Stimulated activated naive CD4-positive, alpha-beta T cell treated with Interleukin-2 at 50 U/mL for 16 hours (primary cell): ENCODE data around the gene TSPAN14.
A peak's percentile ranks its signal among the peaks of the same experiment; 100 is the strongest.
"Not testable (repeated sequence)": the region's sequence is repeated elsewhere in the genome, so short reads cannot be mapped to it uniquely, and the experiment has no call there.

ENCODE experiments used
- DNase-seq: peaks from one replicate; lab custom pipeline; 2025; lab: John Stamatoyannopoulos, UW

Gene TSPAN14

DNA sequence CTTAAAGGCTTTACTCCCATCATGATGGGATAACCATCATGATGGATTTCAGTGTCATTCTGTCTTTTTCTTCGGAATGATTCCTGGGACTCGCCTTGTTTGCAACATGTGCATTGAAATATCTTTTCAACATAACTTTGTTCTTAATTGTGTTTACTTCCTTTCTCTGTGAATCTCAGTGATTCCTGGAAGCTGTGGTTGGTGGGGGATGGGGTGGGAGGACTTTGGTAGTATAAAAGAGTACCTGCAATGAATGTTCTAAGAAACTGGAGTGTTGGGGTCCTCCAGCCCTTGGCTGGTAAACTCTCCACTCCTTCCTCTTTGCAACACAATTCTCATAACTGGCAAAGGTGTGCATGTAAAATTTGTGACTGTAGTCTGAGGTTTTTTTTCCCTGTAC, 72.1 kb downstream of the TSPAN14 start:
- DNase-seq: no peak

DNA sequence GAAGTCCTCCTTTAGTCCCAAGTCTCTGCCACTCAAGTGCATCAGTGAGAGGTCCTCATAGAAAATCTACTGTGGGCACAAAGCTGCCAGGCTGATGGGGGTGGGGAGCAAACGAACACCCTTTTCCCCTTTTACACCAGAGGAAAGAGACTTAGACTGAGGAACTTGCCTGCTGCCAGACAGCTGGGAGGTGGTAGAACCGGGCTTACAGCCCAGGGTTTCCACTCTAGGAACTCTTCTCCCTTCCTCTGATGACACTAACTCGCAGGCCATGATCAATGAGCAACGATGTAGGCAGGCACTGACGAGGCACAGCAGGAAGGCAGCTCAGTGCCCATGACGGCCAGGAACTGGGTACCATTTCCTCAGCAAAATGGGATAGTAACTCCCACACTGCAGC, 72.6 kb downstream of the TSPAN14 start:
- DNase-seq: no peak

DNA sequence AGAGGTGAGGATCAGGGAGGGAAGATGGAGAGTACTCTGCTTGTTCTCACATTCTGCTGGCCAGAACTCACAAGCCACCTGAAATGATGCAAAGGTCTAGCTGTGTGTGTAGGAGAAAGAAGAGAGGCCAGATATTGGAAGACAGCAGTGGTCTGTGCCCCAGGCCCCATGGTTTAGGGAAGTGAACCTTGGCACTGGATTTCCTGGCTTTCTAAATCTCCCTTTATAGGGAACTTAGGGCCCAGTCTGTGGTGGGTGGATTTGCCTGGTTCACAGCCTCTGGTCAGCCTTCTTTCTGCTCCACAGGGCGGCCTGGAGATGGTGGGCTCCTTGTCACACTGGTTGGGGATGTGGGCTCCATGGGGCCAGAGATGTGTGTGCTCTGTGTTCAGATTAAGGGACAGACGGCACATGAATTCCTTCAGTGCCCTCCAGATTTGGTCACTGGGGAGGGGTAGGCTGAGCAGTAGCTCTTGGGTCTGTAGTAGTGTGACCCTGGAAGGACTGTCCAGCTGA, 74.1 kb downstream of the TSPAN14 start:
- DNase-seq: no peak

DNA sequence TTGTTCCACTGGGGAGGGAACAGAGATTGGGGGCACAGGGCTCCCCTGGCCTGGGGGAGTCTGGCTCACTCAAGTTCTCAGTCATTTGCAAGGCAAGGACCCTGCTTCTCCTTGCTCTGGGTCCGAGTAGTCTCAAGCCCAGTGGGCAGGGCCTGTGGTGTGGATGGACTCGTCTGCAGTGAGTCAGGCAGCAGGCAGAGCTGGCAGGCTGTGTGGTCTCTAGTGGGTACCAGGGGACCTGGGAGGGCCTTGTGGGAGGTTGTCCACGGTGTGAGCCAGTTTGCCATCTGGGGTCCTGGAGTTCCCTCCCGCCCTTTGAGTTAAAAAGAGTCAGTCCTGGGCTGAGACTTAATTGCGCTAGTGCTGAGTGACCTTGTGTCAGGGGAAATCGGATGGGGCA, 74.8 kb downstream of the TSPAN14 start:
- no peak for DNase-seq

DNA sequence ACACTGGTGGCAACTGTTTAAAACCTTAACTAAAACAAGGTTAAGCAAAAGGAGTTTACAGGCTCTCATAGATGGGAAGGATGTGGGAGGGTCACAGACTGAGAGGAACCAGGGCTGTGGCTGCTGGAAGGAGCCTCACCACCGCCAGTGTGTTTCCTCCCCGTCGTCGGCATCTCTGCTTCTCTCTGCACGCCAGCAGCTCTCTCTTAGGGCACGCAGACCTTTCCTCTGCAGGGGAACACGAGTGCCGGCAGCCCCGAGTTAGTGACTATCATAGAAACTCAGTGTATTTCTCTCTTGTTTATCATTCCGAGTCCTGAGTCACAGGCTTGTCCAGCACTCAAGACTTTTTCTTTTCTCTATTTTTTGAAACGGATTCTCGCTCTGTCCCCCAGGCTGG, 75.5 kb downstream of the TSPAN14 start:
- DNase-seq: peak; percentile 9

DNA sequence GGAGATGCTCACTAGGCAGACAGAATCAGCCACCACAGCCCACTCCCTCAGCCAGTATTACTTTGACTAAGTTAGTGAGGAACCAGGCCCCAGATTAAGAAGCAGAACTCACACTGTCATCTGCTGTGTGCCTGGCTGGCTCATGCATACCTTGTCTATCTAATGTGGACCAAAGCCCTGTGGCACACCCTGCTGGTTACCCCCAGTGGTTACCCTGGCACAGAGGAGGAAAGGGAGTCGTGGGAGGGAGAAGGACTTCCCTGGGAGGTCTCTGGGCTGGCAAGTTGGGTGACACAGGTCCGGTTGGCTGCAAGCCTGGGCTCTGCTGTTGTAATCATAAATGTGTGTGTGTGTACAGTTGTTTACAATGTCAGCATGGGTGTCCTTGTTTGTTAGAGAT, 76.1 kb downstream of the TSPAN14 start:
- peak; percentile 25 for DNase-seq

DNA sequence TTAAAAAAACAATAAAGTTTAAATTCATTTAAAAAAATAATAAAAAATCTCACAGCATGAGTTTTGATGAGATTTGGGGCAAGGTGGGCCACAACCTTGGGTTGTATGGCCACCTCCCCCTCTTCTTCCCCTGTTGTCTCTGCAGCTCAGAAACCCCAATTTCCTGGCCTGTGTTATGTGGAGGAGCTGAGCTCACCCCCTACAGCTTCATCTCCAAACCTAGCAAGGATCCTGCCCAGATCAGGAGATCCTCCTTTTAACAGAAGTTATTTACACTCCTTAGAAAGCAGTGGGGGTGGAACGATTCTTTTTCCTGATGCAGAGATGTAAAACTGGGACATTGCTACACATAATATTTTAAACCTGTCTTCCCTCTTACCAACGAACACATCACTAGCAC, 76.7 kb downstream of the TSPAN14 start:
- no peak for DNase-seq

DNA sequence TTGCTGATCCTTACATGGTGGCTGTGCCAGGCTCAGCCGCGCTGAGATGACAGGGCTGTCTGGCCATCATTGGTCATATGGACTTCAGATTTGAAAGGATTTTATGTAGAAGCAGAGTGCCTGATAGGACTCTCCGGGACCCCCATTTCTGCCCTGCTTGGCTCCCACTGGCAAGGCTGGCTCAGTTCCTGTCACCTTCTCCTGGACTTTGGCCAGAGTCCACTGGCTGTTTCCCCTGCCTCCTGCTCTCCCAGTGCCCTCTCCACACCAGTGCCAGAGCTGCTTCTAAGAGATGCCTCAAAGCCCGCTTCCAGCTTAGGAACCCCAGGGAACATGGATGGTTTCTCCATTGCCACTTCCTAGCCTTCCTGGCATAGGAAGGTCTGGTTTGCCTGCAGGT, 78.5 kb downstream of the TSPAN14 start:
- no peak for DNase-seq

DNA sequence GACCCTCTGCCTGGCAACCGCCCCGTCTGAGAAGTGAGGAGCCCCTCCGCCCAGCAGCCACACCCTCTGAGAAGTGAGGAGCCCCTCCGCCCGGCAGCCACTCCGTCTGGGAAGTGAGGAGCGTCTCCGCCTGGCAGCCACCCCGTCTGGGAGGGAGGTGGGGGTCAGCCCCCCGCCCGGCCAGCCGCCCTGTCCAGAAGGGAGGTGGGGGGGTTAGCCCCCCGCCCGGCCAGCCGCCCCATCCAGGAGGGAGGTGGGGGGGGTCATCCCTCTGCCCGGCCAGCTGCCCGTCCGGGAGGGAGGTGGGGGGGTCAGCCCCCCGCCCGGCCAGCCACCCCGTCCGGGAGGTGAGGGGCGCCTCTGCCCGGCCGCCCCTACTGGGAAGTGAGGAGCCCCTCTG, 79.9 kb downstream of the TSPAN14 start:
- DNase-seq: not testable (repeated sequence)

DNA sequence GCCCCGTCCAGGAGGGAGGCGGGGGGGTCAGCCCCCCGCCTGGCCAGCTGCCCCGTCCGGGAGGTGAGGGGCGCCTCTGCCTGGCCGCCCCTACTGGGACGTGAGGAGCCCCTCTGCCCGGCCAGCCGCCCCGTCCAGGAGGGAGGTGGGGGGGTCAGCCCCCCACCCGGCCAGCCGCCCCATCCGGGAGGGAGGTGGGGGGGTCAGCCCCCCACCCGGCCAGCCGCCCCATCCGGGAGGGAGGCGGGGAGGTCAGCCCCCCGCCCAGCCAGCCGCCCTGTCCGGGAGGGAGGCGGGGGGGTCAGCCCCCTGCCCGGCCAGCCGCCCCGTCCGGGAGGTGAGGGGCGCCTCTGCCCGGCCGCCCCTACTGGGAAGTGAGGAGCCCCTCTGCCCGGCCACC, 80.5 kb downstream of the TSPAN14 start:
- DNase-seq: not testable (repeated sequence)

DNA sequence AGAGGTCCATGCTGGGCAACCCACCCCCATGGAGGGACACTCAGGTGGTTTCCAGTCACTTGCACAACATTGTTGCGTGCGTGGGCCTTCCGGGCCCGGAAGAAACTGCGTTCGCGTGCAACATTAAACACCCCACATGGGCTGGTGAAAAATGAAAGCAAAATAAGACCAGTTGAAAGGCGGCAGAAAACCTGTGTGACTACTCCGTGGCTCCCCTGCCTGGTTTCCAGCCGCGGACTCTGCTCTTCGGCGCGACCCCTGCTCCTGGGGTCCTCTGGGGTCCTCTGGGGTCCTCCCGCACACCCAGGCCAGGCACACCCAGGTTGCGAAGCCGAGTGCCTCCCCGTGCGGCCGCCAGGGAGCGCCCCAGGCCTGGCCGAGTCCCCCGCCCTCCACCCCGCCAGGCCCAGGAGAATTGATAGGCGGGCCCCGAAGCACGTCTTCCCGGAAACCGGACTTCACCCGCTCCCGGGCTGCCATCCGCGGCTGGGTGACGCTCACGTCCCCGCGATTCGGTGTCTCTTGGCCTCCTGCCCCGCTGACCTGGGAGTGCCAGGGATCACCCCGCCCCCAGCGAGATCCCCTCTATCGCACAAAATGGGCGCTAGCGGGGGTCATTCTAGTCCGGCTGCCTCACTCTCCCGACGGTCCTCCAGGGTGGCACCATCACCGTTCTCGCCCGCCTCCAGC, 81.7 kb downstream of the TSPAN14 start:
- peak; percentile 65 for DNase-seq

DNA sequence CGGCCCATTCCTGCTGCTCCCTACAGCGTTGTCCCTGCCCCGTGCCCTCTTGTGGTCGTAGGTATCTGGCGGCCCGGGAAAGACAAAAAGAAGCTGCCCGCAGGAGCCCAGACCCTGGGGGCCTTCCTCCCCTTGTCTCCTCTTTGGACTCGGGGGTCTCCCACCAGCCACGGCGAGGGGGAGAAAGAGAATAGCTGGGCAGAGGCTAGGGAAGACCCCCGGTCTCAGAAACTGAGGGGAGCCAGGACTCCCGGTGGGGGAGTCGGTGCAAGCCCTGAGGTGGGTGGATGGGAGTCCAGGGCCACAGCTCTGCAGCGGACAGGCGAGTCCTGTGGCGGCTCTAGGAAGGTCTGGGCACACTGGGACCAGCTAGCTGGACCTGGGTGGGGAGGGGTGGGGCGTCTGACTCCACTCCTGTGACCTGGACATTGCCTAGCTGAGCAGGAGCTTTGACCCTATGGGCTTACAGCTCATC, 82.3 kb downstream of the TSPAN14 start:
- DNase-seq: no peak

DNA sequence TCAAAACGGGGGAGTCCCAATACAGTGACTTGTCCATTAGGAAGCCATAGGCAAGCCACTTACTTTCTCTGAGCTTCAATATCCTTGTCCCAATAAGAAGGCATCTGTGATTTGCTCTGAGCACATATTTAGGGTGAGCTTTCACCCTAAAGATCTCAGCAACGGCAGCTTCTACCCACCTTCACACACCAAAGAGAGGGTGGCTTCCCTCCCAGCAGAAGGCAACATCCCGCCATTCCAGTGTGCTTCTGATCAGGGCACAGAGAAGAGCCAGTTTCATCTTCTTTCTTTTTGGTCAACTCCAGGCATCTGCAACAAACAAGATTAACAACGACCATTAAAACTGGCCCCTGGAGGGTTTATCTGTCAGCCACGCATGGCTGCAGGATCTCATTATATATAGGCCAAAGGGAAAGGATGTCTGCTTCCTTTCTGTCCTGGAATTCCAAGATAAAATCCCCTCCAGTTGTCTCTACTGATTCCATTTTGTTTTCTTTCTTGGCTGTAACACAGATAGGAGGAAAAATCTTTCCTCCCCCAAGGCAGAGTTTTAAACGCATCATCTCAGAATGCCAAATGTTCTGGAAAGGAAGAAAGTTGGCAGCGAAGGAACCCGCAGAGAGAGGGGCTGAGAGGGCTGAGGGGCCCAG, 83.1 kb downstream of the TSPAN14 start:
- no peak for DNase-seq

DNA sequence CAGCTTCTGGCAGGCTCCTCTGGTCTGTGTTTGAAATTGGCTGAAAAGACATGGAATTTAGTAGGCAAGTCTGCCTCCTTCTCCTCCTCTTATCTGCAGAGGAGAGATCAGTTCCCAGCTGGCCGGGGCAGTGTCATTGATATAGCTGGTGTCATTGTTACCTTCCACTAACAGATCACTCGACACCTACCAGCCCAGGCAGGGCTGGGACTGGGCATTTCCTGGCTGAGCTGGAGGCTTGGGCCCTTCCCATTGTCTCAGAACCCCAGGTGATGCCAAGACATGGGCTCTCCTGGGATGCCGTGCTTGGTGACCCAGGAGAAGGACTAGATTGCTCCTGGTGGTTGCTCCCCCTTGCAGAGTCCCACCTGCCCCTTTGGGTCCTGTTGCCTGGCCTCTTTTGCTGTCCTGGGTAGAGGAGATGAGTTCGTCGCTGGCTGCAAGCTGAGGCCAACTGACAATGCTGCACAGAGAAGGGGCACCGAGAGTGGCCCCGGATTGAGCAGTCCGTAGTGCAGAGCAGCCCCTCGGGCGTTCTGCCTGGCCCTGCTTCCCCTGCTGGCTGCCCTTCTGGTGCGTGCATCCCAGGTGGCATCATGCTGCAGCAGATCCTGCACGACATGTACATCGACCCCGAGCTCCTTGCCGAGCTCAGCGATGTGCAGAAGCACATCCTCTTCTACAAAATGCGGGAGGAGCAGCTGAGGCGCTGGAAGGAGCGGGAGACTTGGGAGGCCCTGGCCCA, 83.8 kb downstream of the TSPAN14 start, which contains the start of gene SH2D4B:
TSS of gene SH2D4B (plus strand) at position 167 of the 745 bp plus-strand sequence. CDS start at position 597, 430 bp downstream.
- no peak for DNase-seq

DNA sequence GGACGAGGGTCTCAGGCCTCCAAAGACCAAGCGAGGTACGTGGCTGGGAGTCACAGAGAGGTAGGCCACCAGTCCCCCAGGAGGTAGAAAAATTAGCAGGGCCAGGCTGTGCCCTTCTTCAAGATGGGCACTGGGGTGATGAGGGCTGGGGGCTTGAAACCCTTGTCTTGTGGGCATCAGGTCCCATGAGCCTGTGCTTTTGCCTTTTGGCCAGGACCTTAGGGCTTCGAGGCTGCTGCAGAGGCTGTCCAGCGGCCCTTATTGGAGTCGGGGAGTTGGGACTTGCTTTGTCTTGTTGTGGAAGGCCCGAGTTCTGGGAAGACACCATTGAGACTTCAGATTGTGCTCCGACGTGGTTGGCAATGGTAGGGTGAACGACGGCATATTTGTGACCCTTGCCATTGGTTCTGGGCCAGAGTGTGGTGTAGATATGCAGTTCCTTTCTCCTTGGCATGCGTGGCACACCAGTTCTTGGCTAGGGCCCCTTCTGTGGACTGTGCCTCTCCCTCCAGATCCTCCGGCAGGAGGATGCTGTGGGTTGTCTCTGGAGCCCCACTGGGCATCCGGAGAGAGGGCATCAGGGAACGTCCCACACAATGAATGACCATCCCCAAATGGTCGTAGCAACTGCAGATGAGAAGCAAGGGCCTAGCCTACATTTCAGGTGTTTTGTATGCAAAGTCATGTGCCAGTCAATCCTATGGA, 84.5 kb downstream of the TSPAN14 start:
- DNase-seq: no peak

DNA sequence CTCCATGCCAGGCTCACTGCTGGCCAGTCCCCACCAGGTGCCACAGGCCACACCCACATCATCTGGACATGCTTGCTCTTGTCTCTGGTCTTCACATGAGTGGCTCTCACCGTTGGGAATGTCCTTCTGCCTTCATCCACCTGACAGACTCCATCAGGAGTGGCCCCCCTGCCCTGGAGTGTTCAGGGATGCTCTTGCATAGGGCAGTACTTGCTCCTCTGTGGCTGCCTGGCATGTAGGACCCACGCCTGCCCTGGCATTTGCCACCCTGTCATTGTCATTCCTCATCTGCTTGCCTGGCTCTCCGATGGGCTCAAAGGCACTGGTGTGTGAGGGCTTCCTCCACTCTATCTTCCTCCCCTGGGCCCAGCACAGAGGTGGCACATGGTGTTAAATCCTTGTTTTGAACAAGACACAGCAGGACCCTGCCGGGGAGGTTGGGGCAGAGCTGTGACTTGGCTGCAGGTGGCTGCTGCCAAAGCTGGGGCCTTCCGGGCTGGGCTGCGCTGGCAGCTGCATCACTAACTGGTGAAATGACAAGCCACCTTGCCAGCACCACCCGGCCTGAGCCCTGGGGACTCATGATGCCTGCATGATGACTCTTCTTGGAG, 85.4 kb downstream of the TSPAN14 start:
- DNase-seq: no peak

DNA sequence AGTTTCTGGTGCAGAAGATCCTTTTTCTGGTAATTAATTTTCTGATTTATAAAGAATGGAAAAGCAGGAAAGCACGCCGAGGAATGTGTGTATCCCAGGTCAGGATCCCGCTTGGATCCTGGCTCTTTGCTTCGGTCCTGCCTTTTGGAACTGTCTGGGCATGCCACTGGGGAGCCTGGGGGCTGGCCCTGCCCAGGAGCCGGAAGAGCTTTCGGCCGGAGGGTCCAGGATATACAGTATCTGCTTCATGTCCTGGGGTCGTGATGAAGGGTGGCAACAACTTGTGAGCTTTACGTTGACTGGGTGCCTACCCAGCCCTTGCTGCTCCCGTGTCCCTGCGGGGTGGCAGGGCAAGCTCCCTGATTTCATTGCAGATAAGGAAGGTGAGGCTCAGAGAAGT, 86.0 kb downstream of the TSPAN14 start:
- no peak for DNase-seq

DNA sequence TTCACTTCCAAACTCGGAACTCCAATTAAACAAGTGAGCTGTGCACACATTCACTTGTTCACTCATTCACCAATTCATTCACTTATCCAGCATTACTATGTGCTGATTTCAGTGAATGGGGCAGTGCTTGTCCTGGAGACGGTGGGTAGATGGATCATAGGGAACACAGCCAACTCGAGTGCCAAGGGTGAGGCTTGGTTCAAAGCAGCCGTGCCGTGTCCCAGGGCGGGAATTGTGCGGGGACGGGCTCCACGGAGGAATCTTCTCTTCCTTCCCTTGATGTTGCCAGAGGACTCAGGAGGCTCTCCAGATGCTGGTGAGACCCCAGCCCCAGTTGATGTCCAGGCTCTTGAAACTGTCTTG, 86.5 kb downstream of the TSPAN14 start:
- no peak for DNase-seq

DNA sequence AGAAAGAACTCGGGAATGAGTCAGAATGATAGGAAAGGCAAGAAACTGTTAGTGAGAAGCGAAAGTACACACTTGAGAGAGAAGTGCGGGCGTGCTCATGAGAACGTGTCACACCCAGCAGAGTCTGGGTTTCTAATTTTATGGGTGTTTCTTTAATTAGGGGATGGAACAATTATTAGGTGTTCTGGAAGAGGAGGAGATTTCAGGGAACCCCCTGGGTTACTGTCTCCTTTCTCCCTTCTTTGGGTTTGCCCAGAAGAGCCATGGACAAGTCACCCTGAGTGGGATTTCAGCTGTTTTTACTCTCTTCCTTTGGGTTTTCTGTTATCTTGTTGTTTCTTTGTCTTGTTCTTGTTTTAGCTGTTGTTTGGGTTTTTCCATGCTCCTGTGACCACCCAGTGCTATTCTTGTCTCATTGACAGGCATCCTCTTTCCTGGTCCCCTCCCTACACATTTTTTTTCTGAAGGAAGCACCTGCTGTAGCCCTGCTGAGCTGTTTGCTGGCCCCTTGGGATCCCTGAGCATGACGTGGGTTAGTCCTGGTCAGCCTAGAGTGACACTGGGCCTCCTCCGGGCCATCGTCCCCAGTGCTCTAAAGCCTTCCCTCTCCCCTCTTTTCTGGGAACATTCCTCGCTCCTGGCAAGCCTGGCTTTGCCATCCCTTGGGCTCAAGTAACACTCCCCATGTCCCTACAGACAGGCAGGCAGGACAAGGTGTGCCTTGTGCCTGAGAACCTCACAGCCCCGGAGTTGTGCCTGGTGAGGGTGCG, 87.1 kb downstream of the TSPAN14 start:
- DNase-seq: no peak

DNA sequence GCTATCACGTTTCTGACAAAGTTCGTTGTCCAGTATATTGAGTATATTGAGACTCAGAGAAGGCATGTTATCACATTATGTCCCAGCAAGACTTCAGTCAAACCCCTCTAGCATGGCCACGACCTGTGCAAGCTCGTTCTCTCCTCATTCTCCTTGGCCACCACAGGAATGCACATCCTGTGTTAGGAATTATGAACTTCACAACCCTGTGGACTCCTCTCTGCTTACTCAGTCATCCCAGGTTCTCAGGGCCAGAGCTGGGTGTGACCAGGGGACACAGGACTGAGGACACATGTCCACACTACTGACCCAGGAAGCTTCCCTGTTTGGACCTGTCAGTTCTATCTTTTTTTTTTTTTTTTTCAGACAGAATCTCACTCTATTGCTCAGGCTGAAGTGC, 87.9 kb downstream of the TSPAN14 start:
- no peak for DNase-seq
